Panc1 (cell line): ENCODE results near the gene B4GALT6. TPM values are rescaled to one million over a fixed set of nuclear protein-coding genes. Genes with fewer than 3 reads are reported as not detected.

Experiments
- ATAC-seq: fragments of 200-7000 bp; cut with Tn5 transposase; 2 replicates; pipeline ENCODE4 v1.9.1; 2020; ENCODE audit warnings: mild to moderate bottlenecking, moderate library complexity
- BruUV-seq: library from RNA; stranded (reverse); fragments of 400-500 nt; replicated peaks from 2 replicates; lab custom pipeline; 2021; lab: Mats Ljungman, UMichigan
- CTCF ChIA-PET: fragments of 300-600 bp; sonication (Branson Sonifier 250); formaldehyde crosslinking; loops from one replicate; lab custom pipeline; 2022; ENCODE audit warnings: antibody characterized with exemption; lab: Charles Lee
- POLR2A ChIA-PET: fragments of 300-600 bp; sonication (Branson Sonifier 250); formaldehyde crosslinking; loops from one replicate; lab custom pipeline; 2022; ENCODE audit warnings: antibody characterized with exemption; lab: Charles Lee
- DNase-seq: peaks from one replicate; pipeline ENCODE4 v3.0.0-alpha.2; 2010; ENCODE audit warnings: low read depth, low spot score
- H3K27ac ChIP-seq: 2 replicates; pipeline ENCODE4 v1.5.1; 2011; ENCODE audit warnings: mild to moderate bottlenecking, low read length, inconsistent platforms
- H3K27me3 ChIP-seq: fragments of 200-500 bp; sonication (Bioruptor generic); 2 replicates; pipeline ENCODE4 v1.6.0; 2014; ENCODE audit warnings: low read length, inconsistent platforms; ENCODE audit not compliant: control insufficient read depth, insufficient read depth
- H3K36me3 ChIP-seq: fragments of 200-500 bp; sonication (Bioruptor generic); 2 replicates; pipeline ENCODE4 v1.5.1; 2014; ENCODE audit warnings: inconsistent platforms, mild to moderate bottlenecking, low read length, moderate library complexity; ENCODE audit not compliant: control insufficient read depth, insufficient read depth
- H3K4me1 ChIP-seq: 2 replicates; pipeline ENCODE4 v1.5.1; 2011; ENCODE audit warnings: inconsistent platforms, mild to moderate bottlenecking, low read length, moderate library complexity; ENCODE audit not compliant: control insufficient read depth, insufficient read depth
- H3K4me3 ChIP-seq, 2 experiments: 2 replicates each; pipeline ENCODE4 v1.5.1; 2011 to 2012; ENCODE audit warnings: low read depth in 2 of 2, low read length in 2 of 2, mild to moderate bottlenecking in 2 of 2, inconsistent platforms in 1 of 2, moderate library complexity in 1 of 2
- H3K9me3 ChIP-seq: fragments of 200-500 bp; sonication (Bioruptor generic); 2 replicates; pipeline ENCODE4 v1.5.1; 2014; ENCODE audit warnings: low read depth, mild to moderate bottlenecking, inconsistent platforms, low read length, moderate library complexity; ENCODE audit not compliant: control insufficient read depth, insufficient read depth
- CTCF ChIP-seq: fragments of 450-650 bp; IDR thresholded peaks from 2 replicates; pipeline ENCODE4 v1.5.1; 2017; ENCODE audit warnings: mild to moderate bottlenecking
- POLR2AphosphoS5 ChIP-seq: IDR thresholded peaks from 2 replicates; pipeline ENCODE4 v1.6.1; 2012; ENCODE audit warnings: mild to moderate bottlenecking, low read depth, low read length, moderate library complexity
- REST ChIP-seq, 2 experiments: IDR thresholded peaks; 2 replicates each; pipeline ENCODE4 v1.6.1; 2011 to 2012; ENCODE audit warnings: low read depth in 2 of 2, control low read depth in 1 of 2, low read length in 1 of 2, mild to moderate bottlenecking in 1 of 2, moderate library complexity in 1 of 2; ENCODE audit not compliant: insufficient read depth in 1 of 2
- SIN3A ChIP-seq: IDR thresholded peaks from 2 replicates; pipeline ENCODE4 v1.6.1; 2012; ENCODE audit warnings: low read depth, mild to moderate bottlenecking, low read length, moderate library complexity, borderline replicate concordance; ENCODE audit not compliant: insufficient read depth
- TCF7L2 ChIP-seq: IDR thresholded peaks from 2 replicates; pipeline ENCODE4 v1.6.1; 2011; ENCODE audit warnings: mild to moderate bottlenecking, low read depth, low read length, inconsistent platforms
- in situ Hi-C: cut with HindIII; loops from 2 replicates; pipeline ENCODE4 v1.10.0; 2016; ENCODE audit warnings: low sequenced_read_pairs, low pct_unique_long_range_greater_than_20kb
- intact Hi-C: fragments of 100-400 bp; cut with micrococcal nuclease; formaldehyde crosslinking; loops from one replicate; pipeline ENCODE4 v1.10.0; 2022; ENCODE audit not compliant: unreplicated experiment
- total RNA-seq: library from RNA; stranded (reverse); gene quantifications from one replicate; pipeline ENCODE4 v1.2.1, GENCODE V29; 2021; ENCODE audit not compliant: unreplicated experiment

The B4GALT6 gene
- total RNA-seq, 1 experiment from 2014 or later: 36.3 TPM

- ChIA-PET POLR2A (no interaction called here), CTCF (interaction anchor here (0.6 kb wide), 1 partner anchor 900 kb away, joined by 4 read pairs; no protein-coding TSS in a partner anchor)
- no peak for ATAC-seq
- TF ChIP-seq REST (IDR thresholded peaks at IDR 0.05; ENCODE audit: insufficient read depth in 1 of 2, low read depth in 2 of 2, low read length in 1 of 2) (no peak), TCF7L2 (no peak), SIN3A (no peak), POLR2AphosphoS5 (no peak), CTCF (no peak)
- no peak overlapping the region for H3K27ac ChIP-seq
- no peaks in the 10 kb centered on the region for H3K27me3 ChIP-seq
- H3K9me3 ChIP-seq: no peaks in the 10 kb centered on the region
- no TSS peak for BruUV-seq
- H3K36me3 ChIP-seq: no peaks in the 10 kb centered on the region
- in situ Hi-C loops: no loop called here
- intact Hi-C loops: no loop called here
- no peak overlapping the region for H3K4me3 ChIP-seq
- H3K4me1 ChIP-seq: no peaks in the 10 kb centered on the region; the same call in 1 of the 2 replicates
- DNase-seq: no peak
These were observed 36.5 kb upstream of the B4GALT6 start for GRCh38 chr18:31720867-31721266.

- no peak overlapping the region for H3K27ac ChIP-seq
- no peaks in the 10 kb centered on the region for H3K36me3 ChIP-seq
- POLR2A ChIA-PET: interaction anchor here (0.6 kb wide), 1 partner anchor 493 kb away, joined by 5 read pairs; no protein-coding TSS in a partner anchor
- intact Hi-C loops (no loop called here), in situ Hi-C loops (no loop called here)
- H3K27me3 ChIP-seq: no peaks in the 10 kb centered on the region
- H3K4me3 ChIP-seq: no peak overlapping the region
- no peaks in the 10 kb centered on the region; the same call in 1 of the 2 replicates for H3K4me1 ChIP-seq
- ATAC-seq (no peak), DNase-seq (no peak)
- TF ChIP-seq TCF7L2 (no peak), REST (IDR thresholded peaks at IDR 0.05; ENCODE audit: insufficient read depth in 1 of 2, low read depth in 2 of 2, low read length in 1 of 2) (no peak), CTCF (no peak)
- no TSS peak for BruUV-seq
- no peaks in the 10 kb centered on the region for H3K9me3 ChIP-seq
- CTCF ChIA-PET: interaction anchor here (0.6 kb wide), 1 partner anchor 756 kb away, joined by 7 read pairs; no protein-coding TSS in a partner anchor
These were observed 35.1 kb upstream of the B4GALT6 start for GRCh38 chr18:31719363-31720006.
